H9 (cell line): Measurements from ENCODE around the gene KCNMB2. TPM values are rescaled to one million over a fixed set of nuclear protein-coding genes. Genes with fewer than 3 reads are reported as not detected.

Source experiments
- DNase-seq: peaks from one replicate; pipeline ENCODE4 v3.0.0-alpha.2; 2017
- H2AFZ ChIP-seq: one replicate; pipeline ENCODE4 v1.6.1; 2013; ENCODE audit warnings: mild to moderate bottlenecking, low read length, control low read depth, moderate library complexity
- H2AK5ac ChIP-seq: 2 replicates; pipeline ENCODE4 v1.6.1; 2013; ENCODE audit warnings: low read length, control low read depth, mixed read lengths; ENCODE audit not compliant: insufficient read length
- H2BK120ac ChIP-seq: one replicate; pipeline ENCODE4 v1.6.1; 2013; ENCODE audit warnings: low read depth, mild to moderate bottlenecking, low read length, control low read depth, inconsistent platforms; ENCODE audit not compliant: poor library complexity, severe bottlenecking
- H2BK12ac ChIP-seq: 2 replicates; pipeline ENCODE4 v1.6.1; 2013; ENCODE audit warnings: low read length, control low read depth, mixed read lengths, low read depth; ENCODE audit not compliant: insufficient read length
- H2BK15ac ChIP-seq: 2 replicates; pipeline ENCODE4 v1.6.1; 2013; ENCODE audit warnings: low read depth, low read length, control low read depth
- H2BK20ac ChIP-seq: one replicate; pipeline ENCODE4 v1.6.1; 2013; ENCODE audit warnings: low read depth, mild to moderate bottlenecking, low read length, control low read depth, inconsistent platforms; ENCODE audit not compliant: poor library complexity, severe bottlenecking
- H2BK5ac ChIP-seq: 2 replicates; pipeline ENCODE4 v1.6.1; 2013; ENCODE audit warnings: low read length, control low read depth, mixed read lengths; ENCODE audit not compliant: insufficient read length
- H3K14ac ChIP-seq: 2 replicates; pipeline ENCODE4 v1.6.1; 2013; ENCODE audit warnings: low read length, control low read depth; ENCODE audit not compliant: insufficient read depth
- H3K18ac ChIP-seq: 2 replicates; pipeline ENCODE4 v1.6.1; 2013; ENCODE audit warnings: low read depth, mild to moderate bottlenecking, mixed read lengths, low read length, control low read depth; ENCODE audit not compliant: insufficient read length
- H3K23ac ChIP-seq: 2 replicates; pipeline ENCODE4 v1.6.1; 2013; ENCODE audit warnings: low read length, control low read depth, mixed read lengths, low read depth; ENCODE audit not compliant: insufficient read length
- H3K23me2 ChIP-seq: 2 replicates; pipeline ENCODE4 v1.6.1; 2013; ENCODE audit warnings: low read depth, mild to moderate bottlenecking, mixed read lengths, low read length, control low read depth; ENCODE audit not compliant: insufficient read length, poor library complexity, severe bottlenecking
- H3K27ac ChIP-seq: 2 replicates; pipeline ENCODE4 v1.5.1; 2013; ENCODE audit warnings: low read length, control low read depth, mixed read lengths, low read depth; ENCODE audit not compliant: insufficient read length
- H3K27me3 ChIP-seq: 2 replicates; pipeline ENCODE4 v1.6.1; 2013; ENCODE audit warnings: low read length, control low read depth, inconsistent platforms; ENCODE audit not compliant: insufficient read depth
- H3K4ac ChIP-seq: 2 replicates; pipeline ENCODE4 v1.6.1; 2013; ENCODE audit warnings: low read depth, mild to moderate bottlenecking, control low read depth, inconsistent platforms, low read length, moderate library complexity
- H3K4me1 ChIP-seq: 2 replicates; pipeline ENCODE4 v1.6.1; 2013; ENCODE audit warnings: low read length, control low read depth, inconsistent platforms; ENCODE audit not compliant: insufficient read depth
- H3K4me2 ChIP-seq: 2 replicates; pipeline ENCODE4 v1.6.1; 2013; ENCODE audit warnings: low read length, control low read depth, mixed read lengths; ENCODE audit not compliant: insufficient read length, insufficient read depth
- H3K56ac ChIP-seq: 2 replicates; pipeline ENCODE4 v1.6.1; 2013; ENCODE audit warnings: low read depth, mild to moderate bottlenecking, mixed read lengths, low read length, control low read depth; ENCODE audit not compliant: insufficient read length
- H3K79me1 ChIP-seq: 2 replicates; pipeline ENCODE4 v1.6.1; 2013; ENCODE audit warnings: low read depth, mild to moderate bottlenecking, moderate library complexity, low read length, control low read depth, inconsistent platforms; ENCODE audit not compliant: insufficient read depth, poor library complexity, severe bottlenecking
- H3K79me2 ChIP-seq: 2 replicates; pipeline ENCODE4 v1.6.1; 2013; ENCODE audit warnings: low read length, control low read depth, inconsistent platforms; ENCODE audit not compliant: insufficient read depth
- H3K9ac ChIP-seq: 2 replicates; pipeline ENCODE4 v1.6.1; 2013; ENCODE audit warnings: low read length, control low read depth, mixed read lengths; ENCODE audit not compliant: insufficient read length; ENCODE audit errors: extremely low read depth
- H3K9me3 ChIP-seq: one replicate; pipeline ENCODE4 v1.6.1; 2013; ENCODE audit warnings: low read depth, low read length, inconsistent platforms; ENCODE audit not compliant: control insufficient read depth
- H3T11ph ChIP-seq: one replicate; pipeline ENCODE4 v1.6.1; 2013; ENCODE audit warnings: mild to moderate bottlenecking, low read length, control low read depth, inconsistent platforms
- H4K20me1 ChIP-seq: one replicate; pipeline ENCODE4 v1.6.1; 2013; ENCODE audit not compliant: control insufficient read depth, insufficient read length, insufficient read depth
- H4K5ac ChIP-seq: 2 replicates; pipeline ENCODE4 v1.6.1; 2013; ENCODE audit warnings: low read depth, mild to moderate bottlenecking, mixed read lengths, low read length, control low read depth; ENCODE audit not compliant: insufficient read length
- H4K8ac ChIP-seq: replicated peaks from 2 replicates; pipeline ENCODE4 v1.6.1; 2013; ENCODE audit warnings: low read length, control low read depth, mixed read lengths, low read depth; ENCODE audit not compliant: insufficient read length
- H4K91ac ChIP-seq: 2 replicates; pipeline ENCODE4 v1.6.1; 2013; ENCODE audit warnings: low read depth, mild to moderate bottlenecking, moderate library complexity, mixed read lengths, low read length, control low read depth; ENCODE audit not compliant: insufficient read length
- H3K27ac Mint-ChIP-seq, 3 experiments: 2 replicates in 2 of 3; 3 replicates in 1 of 3; pipeline ENCODE4 v1.8.0; 2020 to 2021; ENCODE audit warnings: mixed read lengths in 3 of 3, mild to moderate bottlenecking in 1 of 3, moderate library complexity in 1 of 3
- H3K27me3 Mint-ChIP-seq: 2 replicates; pipeline ENCODE4 v1.8.0; 2021; ENCODE audit warnings: low read depth, mild to moderate bottlenecking, moderate library complexity, mixed read lengths
- H3K36me3 Mint-ChIP-seq, 3 experiments: 2 replicates in 2 of 3; 3 replicates in 1 of 3; pipeline ENCODE4 v1.8.0; 2020 to 2021; ENCODE audit warnings: low read depth in 3 of 3, mixed read lengths in 3 of 3; ENCODE audit not compliant: insufficient read depth in 1 of 3
- H3K4me1 Mint-ChIP-seq, 2 experiments: 2 replicates each; pipeline ENCODE4 v1.8.0; 2020; ENCODE audit warnings: mixed read lengths in 2 of 2
- H3K4me3 Mint-ChIP-seq, 2 experiments: 2 replicates in 1 of 2; 3 replicates in 1 of 2; pipeline ENCODE4 v1.8.0; 2020 to 2021; ENCODE audit warnings: mild to moderate bottlenecking in 2 of 2, mixed read lengths in 2 of 2, moderate library complexity in 1 of 2
- H3K9me3 Mint-ChIP-seq, 2 experiments: 2 replicates in 1 of 2; 3 replicates in 1 of 2; pipeline ENCODE4 v1.8.0; 2020; ENCODE audit warnings: mild to moderate bottlenecking in 2 of 2, mixed read lengths in 2 of 2, moderate library complexity in 1 of 2
- total RNA-seq: library from RNA; stranded (reverse); gene quantifications from 2 replicates; pipeline ENCODE4 v1.2.1, GENCODE V29; 2021
- TF ChIP-seq, protein P1 (sequence below): fragments of 200-600 bp; sonication (generic); conservative IDR thresholded peaks from 3 replicates; pipeline ENCODE4 v1.8.0; 2021; ENCODE audit warnings: antibody characterized with exemption, mild to moderate bottlenecking

KCNMB2 gene
- total RNA-seq, 1 experiment from 2014 or later: not detected

DNA sequence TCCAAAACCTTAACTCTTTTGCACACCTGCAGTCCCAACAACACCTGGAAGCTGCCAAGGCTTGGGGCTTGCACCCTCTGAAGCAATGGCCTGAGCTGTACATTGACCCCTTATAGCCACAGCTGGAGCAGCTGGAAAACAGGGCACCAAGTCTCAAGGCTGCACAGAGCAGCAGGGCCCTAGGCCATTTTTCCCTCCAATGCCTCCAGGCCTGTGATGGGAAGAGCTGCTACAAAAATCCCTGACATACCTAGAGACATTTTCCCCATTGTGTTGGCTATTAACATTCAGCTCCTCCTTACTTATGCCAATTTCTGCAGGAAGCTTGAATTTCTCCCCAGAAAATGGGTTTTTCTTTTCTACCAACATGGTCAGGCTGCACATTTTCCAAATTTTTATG is 304.4 kb downstream of the KCNMB2 start:
- Histone ChIP-seq H3K27me3 (no peaks in the 10 kb centered on the region; the same call in 1 of the 2 replicates), H4K91ac (no peak overlapping the region), H3K14ac (no peak overlapping the region), H4K20me1 (no peaks in the 10 kb centered on the region), H3K4me1 (no peaks in the 10 kb centered on the region), H2BK15ac (no peak overlapping the region), H3K23me2 (no peaks in the 10 kb centered on the region), H3K56ac (no peak overlapping the region), H2BK120ac (no peak overlapping the region), H2AK5ac (no peak overlapping the region), H3K4me2 (no peak overlapping the region), H3K27ac (no peak overlapping the region), H2AFZ (no peak overlapping the region), H2BK12ac (no peak overlapping the region), H3K79me2 (no peaks in the 10 kb centered on the region), H2BK20ac (no peak overlapping the region), H3K9ac (no peak overlapping the region), H2BK5ac (no peak overlapping the region), H3T11ph (no peak overlapping the region), H4K5ac (no peak overlapping the region), H3K18ac (no peak overlapping the region), H3K9me3 (no peaks in the 10 kb centered on the region), H4K8ac (no peak overlapping the region), H3K4ac (no peak overlapping the region), H3K79me1 (no peaks in the 10 kb centered on the region), H3K23ac (no peak overlapping the region)
- Mint-ChIP-seq H3K27ac (no peak overlapping the region), H3K9me3 (peaks cover 15 to 20% of the 10 kb centered on the region in 2 experiments; a peak in 4 of 5 replicates), H3K27me3 (no peaks in the 10 kb centered on the region), H3K36me3 (peaks cover 12 to 22% (median 18%) of the 10 kb centered on the region in 3 experiments; a peak in 6 of 7 replicates), H3K4me3 (no peak overlapping the region), H3K4me1 (peaks cover 3 to 7% of the 10 kb centered on the region in 2 experiments; a peak in 3 of 4 replicates)
- no peak for DNase-seq
- TF ChIP-seq, protein P1, sequence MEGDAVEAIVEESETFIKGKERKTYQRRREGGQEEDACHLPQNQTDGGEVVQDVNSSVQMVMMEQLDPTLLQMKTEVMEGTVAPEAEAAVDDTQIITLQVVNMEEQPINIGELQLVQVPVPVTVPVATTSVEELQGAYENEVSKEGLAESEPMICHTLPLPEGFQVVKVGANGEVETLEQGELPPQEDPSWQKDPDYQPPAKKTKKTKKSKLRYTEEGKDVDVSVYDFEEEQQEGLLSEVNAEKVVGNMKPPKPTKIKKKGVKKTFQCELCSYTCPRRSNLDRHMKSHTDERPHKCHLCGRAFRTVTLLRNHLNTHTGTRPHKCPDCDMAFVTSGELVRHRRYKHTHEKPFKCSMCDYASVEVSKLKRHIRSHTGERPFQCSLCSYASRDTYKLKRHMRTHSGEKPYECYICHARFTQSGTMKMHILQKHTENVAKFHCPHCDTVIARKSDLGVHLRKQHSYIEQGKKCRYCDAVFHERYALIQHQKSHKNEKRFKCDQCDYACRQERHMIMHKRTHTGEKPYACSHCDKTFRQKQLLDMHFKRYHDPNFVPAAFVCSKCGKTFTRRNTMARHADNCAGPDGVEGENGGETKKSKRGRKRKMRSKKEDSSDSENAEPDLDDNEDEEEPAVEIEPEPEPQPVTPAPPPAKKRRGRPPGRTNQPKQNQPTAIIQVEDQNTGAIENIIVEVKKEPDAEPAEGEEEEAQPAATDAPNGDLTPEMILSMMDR: no peak
